ENCODE measurements around the gene PTOV1.

DNA sequence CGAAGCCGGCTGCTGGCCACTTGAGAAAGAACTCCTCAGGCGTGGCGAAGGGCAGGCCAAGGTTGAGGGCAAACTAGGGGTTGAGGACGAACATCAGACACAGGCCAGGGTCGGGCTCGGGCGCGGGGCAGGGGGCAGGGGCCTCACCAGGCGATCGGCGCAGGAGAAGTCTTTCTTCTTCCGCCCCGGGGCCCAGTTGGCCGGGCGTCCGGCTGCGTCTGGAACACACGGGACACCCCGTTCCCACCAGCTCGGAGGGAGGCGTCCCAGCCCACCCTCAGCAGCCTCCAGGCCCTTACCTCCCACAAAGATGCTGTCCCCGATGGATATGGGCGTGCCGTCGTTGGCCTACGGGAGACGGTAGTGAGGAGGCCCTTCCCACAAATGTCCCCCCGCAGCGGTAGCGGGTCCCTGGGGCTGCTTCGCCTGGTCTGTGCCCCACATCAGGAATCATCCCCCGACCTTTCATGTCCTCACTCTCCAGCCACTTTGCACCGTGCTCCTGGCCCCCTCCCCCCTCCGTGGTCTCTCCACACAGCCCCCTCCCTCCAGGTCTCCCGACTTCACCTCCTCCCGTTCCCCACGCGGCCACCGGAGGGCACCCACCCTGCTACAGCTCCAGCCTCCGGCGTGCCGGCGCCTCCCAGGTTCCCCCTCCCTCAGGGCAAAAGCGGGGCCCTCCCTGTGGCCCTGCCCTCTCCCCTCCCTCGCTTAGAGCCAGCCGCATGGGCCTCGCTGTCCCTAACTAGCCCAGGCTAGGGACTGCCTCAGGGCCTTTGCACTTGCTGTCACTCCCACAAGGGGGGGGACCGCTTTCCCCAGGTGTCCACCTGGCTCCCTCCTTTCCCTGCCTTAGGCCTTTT lies 11.7 kb downstream of the PTOV1 start:
- TF ChIP-seq, protein P1, sequence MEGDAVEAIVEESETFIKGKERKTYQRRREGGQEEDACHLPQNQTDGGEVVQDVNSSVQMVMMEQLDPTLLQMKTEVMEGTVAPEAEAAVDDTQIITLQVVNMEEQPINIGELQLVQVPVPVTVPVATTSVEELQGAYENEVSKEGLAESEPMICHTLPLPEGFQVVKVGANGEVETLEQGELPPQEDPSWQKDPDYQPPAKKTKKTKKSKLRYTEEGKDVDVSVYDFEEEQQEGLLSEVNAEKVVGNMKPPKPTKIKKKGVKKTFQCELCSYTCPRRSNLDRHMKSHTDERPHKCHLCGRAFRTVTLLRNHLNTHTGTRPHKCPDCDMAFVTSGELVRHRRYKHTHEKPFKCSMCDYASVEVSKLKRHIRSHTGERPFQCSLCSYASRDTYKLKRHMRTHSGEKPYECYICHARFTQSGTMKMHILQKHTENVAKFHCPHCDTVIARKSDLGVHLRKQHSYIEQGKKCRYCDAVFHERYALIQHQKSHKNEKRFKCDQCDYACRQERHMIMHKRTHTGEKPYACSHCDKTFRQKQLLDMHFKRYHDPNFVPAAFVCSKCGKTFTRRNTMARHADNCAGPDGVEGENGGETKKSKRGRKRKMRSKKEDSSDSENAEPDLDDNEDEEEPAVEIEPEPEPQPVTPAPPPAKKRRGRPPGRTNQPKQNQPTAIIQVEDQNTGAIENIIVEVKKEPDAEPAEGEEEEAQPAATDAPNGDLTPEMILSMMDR (IDR thresholded peaks at IDR 0.05), result no peak
- TF ChIP-seq POLR2A (IDR thresholded peaks at IDR 0.05), result no peak

All from prostate gland (tissue), 2 donors.